ENCODE data around the gene COPS9.

Gene COPS9

GRCh38 chr2:240134466-240134865, 1.6 kb downstream of the COPS9 start:
- no peak for DNase-seq (ENCODE audit: low spot score)

- no peak for DNase-seq (ENCODE audit: low spot score)
Measured at GRCh38 chr2:240133401-240133800, 2.7 kb downstream of the COPS9 start.

- DNase-seq (ENCODE audit: low spot score): no peak
Measured at GRCh38 chr2:240132651-240132980, 3.5 kb downstream of the COPS9 start.

GRCh38 chr2:240131941-240132650, 4.0 kb downstream of the COPS9 start:
- no peak for DNase-seq (ENCODE audit: low spot score)

- DNase-seq (ENCODE audit: low spot score): no peak
Measured at GRCh38 chr2:240131296-240131695, 4.8 kb downstream of the COPS9 start.

- DNase-seq (ENCODE audit: low spot score): no peak
Measured at GRCh38 chr2:240130393-240131195, 5.5 kb downstream of the COPS9 start.

GRCh38 chr2:240129731-240130392, 6.2 kb downstream of the COPS9 start:
- no peak for DNase-seq (ENCODE audit: low spot score)

GRCh38 chr2:240129311-240129710, 6.8 kb downstream of the COPS9 start:
- DNase-seq (ENCODE audit: low spot score): no peak

GRCh38 chr2:240128608-240129145, 7.4 kb downstream of the COPS9 start:
- no peak for DNase-seq (ENCODE audit: low spot score)

GRCh38 chr2:240127911-240128607, 8.0 kb downstream of the COPS9 start:
- DNase-seq (ENCODE audit: low spot score): no peak

- DNase-seq (ENCODE audit: low spot score): no peak
Measured at GRCh38 chr2:240127191-240127750, 8.8 kb downstream of the COPS9 start.

- DNase-seq (ENCODE audit: low spot score): no peak
Measured at GRCh38 chr2:240126731-240127130, 9.4 kb downstream of the COPS9 start.

- no peak for DNase-seq (ENCODE audit: low spot score)
Measured at GRCh38 chr2:240125742-240126141, 10.4 kb downstream of the COPS9 start.

- DNase-seq (ENCODE audit: low spot score): no peak
Measured at GRCh38 chr2:240124651-240125030, 11.5 kb downstream of the COPS9 start.

- DNase-seq (ENCODE audit: low spot score): no peak
Measured at GRCh38 chr2:240123821-240124650, 12.1 kb downstream of the COPS9 start.

- no peak for DNase-seq (ENCODE audit: low spot score)
Measured at GRCh38 chr2:240121675-240122074, 14.4 kb downstream of the COPS9 start.

GRCh38 chr2:240121190-240121589, 14.9 kb downstream of the COPS9 start:
- DNase-seq (ENCODE audit: low spot score): no peak

- no peak for DNase-seq (ENCODE audit: low spot score)
Measured at GRCh38 chr2:240114233-240114632, 21.9 kb downstream of the COPS9 start.

- no peak for DNase-seq (ENCODE audit: low spot score)
Measured at GRCh38 chr2:240112914-240113690, 23.0 kb downstream of the COPS9 start.

- no peak for DNase-seq (ENCODE audit: low spot score)
Measured at GRCh38 chr2:240111253-240111652, 24.9 kb downstream of the COPS9 start.
